T-helper 1 cell (primary cell): ENCODE data around the gene ABHD6.
A peak's percentile ranks its signal among the peaks of the same experiment; 100 is the strongest.
"Not testable (repeated sequence)": the region's sequence is repeated elsewhere in the genome, so short reads cannot be mapped to it uniquely, and the experiment has no call there.

Experiments used
- DNase-seq, 5 donors: peaks; one replicate each; pipeline ENCODE4 v3.0.0-alpha.2; 2012 to 2020

Gene ABHD6

DNA sequence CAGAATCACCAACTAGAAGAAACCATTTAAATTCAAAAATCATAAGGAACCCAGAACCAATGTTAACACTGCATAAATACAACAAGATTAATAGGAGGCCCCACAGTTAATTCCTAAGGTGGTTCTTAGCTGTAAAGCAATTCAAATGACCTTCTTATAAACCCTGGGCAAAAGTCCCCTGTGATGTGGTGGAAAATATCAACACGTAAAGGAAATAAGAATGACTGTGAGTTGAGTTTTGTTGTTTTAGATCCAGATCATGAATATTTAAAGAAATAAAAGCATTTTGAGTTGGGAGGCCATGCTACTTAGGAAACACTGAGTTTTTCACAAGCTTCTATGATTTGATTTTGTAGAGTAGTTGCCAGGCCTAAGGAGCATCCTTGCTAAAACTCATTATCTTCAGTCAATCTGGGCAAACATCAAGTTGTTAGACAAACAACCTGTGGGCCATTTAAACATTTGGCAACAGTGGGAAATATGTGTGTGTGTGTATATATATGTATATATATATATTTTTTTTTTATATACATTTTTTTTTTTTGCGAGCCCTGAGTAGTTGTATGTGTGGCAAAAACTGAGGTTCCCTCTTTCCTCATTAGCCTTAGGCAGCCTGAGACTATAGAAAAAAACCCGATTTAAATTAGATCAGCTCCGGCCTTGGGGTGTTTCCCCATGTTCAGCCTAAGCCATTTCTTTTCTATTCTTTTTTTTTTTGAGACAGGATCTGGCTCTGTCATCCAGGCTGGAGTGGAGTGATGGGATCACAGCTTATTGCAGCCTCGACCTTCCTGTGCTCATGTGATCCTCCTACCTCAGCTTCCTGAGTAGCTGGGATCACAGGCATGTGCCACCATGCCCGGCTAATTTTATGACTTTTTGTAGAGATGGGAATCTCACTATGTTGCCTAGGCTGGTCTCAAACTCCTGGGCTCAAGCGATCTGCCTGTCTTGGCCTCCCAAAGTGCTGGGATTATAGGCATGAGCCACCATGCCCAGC, 87.1 kb downstream of the ABHD6 start:
- peak in 1 of 5 donors; percentile 40 for DNase-seq

DNA sequence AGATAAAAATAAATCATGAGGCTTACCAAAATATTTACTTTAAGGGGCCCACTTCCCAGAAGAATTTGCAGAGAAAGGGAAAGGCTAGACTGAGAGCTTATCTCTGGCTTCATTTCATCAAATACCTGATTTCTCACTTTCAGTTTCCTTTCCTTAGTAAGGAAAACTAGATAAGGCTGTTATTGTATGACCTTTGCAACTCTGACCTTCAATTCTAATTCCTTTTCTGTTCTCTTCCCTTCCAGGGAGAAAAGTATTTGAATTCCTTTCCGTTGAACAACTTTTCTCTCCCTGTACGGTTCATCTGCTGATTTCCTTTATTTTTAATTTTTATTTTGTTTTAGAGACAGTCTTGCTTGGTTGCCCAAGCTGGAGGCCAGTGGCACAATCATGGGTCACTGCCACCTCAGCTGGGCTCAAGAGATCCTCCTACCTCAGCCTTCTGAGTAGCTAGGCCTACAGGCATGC, 88.0 kb downstream of the ABHD6 start:
- DNase-seq: no peak

DNA sequence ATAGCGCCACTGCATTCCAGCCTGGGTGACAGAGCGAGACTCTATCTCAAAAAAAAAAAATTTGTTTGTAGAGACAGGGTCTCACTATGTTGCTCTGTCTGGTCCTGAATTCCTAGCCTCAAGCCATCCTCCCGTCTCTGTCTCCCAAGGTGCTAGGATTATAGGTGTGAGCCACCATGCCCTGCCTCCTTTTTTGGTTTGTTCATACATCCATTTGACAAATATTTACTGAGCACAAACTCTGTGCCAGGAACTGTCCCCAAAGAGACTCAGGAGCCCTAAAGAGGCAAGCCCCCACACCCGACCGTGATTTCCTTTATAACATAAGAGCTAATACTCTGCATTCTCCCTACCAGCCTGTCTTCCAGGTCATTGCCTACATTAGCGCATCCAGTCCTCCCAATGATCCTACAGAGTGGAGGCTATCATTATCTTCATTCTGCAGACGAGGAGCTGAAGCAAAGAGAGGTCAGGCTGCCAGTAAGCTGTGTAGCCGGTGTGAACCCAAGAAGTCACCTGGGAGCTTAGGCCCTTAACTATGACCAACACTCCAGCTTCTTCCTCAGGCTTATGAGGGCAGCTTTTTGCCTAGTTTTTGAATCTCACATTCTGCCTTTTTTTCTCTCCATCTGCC, 88.8 kb downstream of the ABHD6 start:
- DNase-seq: no peak

DNA sequence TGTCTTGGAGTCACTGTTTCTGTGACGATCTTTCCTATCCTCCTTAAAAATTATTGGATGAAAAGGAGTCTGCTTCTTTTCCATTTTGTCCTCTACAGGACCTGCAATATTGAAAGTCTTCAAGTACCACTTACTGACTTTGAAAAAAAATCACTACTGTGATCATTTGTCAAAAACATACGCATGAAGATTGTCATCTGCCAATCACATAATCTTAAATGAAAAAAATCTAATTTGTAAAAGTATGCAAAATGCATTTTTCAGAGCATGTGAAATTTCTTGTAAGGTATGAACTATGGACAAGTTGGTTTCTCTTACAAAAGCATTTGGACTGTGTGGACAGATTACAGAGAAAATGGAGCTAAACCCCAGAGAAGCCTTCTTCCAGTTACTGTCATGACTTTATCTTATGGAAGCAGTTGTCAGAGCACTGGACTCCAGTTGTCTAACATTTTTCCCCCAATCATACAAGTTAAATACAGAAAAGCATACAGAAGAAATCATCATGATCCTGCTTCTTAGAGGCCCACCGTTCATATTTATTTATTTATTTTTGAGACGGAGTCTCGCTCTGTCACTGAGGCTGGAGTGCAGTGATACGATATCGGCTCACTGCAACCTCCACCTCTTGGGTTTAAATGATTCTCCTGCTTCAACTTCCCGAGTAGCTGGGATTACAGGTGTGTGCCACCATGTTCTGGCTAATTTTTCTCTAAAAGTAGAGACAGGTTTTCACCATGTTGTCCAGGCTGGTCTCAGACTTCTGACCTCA, 91.7 kb downstream of the ABHD6 start:
- no peak for DNase-seq

DNA sequence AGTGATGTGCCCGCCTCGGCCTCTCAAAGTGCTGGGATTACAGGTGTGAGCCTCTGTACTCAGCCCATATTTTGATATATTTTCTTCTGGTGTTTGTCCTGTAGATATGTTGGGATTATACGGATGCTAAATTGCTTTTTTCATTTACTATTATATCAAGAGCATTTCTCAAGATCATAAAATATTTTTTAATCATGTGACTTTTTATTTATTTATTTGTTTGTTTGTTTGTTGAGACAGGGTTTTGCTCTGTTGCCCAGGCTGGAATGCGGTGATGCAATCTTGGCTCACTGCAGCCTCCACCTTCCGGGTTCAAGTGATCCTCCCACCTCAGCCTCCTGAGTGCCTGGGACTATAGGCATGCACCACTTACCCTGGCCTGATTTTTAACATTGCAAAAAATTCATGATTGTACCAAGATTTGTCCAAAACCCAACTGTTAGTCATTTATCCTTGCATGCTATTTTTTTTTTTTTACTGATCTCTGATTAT, 92.4 kb downstream of the ABHD6 start:
- DNase-seq: no peak

DNA sequence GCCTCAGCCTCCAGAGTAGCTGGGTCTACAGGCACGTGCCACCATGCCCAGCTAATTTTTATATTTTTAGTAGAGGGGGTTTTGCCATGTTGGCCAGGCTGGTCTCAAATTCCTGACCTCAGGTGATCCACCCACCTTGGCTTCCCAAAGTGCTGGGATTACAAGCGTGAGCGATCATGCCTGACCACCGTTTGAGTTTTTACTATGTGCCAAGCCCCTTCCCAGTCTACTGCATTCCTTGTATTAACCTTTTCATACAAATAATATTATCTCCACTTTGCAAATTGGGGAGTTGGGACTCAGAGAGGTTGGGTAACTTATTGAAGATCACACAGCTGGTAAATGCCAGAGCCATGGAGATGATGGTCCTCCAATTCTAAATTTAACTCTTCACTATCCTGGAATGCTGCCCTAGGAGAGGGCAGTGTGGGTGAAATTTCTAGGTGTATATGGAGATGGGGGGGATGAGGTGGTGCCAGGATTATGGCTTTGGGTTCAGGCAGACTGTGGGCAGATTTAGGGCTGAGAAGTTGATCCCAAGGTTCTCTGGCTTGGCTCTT, 94.1 kb downstream of the ABHD6 start:
- DNase-seq: no peak

DNA sequence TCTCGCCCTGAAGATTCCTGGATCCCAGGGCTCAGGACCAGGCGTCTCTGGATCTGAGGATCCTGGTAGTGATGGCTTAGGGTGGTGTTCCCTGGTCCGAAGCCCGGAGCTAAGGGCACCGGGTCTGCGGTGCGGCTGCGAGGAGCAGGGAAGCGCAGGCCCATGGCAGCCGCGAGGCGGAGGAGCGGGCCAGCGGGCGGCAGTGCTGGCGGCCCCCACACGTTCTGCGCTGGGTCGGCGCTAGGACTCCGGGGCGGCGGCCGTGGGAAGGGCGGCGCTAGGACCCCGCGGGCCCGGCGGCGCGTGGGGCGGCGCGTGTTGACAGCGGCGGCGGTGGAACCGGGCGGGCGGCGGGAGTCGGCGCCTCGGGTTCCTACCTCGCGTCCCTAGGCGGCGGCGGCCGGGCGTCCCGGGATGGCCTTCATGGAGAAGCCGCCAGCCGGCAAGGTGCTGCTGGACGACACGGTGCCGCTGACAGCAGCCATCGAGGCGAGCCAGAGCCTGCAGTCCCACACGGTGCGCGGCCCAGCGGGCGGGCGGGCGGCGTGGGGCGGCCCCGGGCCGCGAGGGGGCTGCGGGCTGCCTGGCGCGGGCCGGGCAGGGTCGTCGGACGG, 95.1 kb downstream of the ABHD6 start, which contains the start of gene PXK:
Gene PXK (plus strand): TSS at position 318 of the 614 bp plus-strand sequence. CDS start 97 bp downstream, at position 415.
- peak; percentile 61 to 80 (median 67) for DNase-seq

DNA sequence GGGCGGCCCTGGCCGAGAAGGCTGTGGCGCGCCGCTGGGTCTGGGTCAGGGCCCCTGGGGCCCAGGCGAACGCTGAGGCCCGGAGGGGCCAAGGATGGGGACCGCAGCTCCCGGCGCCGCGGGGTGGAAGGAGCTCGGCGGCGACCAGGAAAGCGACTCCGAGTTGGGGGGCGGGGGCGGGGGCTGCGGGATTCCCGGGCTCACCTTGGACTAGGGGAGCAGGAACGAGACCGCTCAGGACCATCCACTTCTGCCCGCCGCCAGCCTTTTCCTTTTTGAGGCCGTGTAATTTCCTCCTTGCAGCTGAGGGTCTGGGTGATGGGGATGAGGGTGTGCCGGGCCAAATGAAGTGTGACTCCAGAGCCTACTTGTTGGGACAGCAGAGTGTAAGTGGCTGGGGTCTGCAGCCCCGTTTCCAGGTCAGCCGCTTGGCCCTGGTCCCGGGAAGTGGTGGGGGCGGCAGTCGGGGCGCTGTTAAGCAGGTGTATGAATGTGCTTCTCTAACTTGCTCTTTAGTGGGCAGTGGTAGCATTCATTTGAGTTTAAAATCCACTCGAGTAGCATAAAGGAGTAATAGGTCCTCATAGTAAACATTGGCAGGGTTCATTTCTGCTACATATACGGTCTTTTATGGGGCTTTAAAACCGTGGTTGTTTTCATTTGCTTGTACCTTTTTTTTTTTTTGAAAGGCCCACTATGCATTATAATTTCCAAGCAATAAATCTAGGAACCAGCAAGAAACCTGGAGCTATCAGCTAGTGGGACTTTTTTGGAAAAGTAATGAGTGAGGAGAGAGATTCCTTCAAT, 95.8 kb downstream of the ABHD6 start:
- DNase-seq: peak in 4 of 5 donors; percentile 7 to 55 (median 12)

DNA sequence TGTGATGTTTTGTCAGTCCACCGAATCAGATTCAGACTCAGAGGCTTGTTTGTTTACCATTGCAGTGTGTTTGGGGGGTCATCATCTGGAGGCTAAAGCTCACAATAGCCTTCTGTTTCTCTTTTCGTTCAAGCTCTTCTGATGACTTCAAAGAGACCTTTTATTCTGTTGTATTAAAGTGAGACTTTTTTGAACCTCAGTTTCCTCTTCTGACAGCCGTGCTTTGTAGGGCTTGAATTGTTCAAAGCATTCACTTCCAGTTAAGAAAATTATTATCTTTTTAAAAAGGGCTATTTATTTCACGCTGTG, 96.4 kb downstream of the ABHD6 start:
- DNase-seq: no peak

DNA sequence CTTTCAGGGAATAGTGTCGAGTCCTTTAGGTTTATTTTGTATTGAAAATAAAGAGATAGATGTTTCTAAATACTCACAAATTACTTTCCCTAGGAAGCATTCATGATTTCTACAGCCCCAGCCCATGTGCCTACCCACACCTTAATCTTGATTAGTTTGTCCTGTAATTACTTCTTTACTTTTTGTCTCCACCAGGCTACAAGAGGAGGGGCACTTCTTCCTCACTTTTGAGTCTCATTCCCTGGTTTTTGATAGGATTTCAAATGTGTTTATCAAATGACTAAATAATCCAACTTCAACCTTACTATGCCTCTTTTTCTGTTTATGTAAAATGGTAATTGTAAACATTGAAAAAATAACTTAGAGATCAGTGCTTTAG, 96.9 kb downstream of the ABHD6 start:
- no peak for DNase-seq

DNA sequence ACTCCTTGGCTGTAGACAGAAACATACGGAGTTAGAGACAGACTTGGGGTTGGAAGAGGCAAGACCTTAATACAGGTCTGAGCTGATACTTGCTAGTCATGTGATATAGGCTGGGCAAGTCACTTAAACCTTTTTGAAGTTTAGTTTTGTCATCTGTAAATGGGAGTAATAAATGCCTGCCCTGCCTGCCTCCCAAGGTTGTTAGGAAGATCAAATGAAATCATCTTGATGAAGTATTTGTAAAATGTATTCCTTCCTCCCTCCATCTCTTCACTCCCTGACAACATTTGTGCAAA, 98.0 kb downstream of the ABHD6 start:
- no peak for DNase-seq

DNA sequence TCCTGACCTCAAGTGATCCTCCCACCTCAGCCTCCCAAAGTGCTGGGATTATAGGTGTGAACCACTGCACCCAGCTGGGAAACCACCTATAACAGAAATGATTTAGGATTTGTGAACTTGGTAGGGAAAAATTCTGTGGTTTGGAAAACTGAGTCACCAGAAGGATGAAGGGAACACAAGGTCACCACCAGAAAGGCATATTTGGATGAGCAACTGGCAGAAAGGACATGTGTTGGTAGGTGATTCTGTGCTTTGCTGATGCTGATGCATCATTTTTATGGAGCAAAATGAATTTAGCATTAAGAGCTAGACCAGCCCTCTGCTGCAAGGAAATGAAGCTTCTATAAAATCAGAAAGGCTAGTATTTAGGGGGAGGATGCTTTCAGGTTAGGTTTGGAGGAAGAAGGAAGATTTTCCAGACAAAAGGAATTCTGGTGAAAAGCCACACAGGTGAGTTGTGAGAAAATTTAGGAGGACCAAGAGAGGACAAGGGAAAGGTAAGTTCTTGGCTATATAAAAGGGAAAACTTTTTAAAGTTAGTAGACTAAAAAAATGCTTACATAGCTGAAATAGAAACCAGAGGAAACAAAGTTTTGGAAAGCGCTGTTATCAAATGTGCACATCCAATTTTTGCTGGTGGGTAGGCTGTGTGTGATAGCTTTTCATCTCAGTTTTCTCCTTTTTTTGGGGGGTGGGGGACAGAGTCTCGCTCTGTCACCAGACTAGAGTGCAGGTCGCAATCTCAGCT, 98.7 kb downstream of the ABHD6 start:
- no peak for DNase-seq

DNA sequence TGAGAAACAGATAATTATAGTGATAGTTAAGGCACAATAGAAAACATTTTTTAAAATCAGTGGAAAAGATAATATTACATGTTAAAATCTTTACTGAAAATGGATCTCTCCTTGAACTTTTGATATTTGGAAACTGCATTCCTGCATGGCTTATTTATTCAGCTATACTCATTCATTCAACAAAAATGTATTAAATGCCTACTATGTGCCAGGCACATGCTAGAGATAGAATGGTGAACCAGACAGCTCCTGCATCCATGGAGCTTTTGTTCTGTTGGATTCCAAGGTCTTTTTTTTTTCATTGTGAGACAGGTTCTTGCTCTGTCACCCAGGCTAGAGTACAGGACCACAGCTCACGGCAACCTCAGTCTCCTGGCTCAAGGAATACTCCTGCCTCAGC, 99.6 kb downstream of the ABHD6 start:
- DNase-seq: no peak

DNA sequence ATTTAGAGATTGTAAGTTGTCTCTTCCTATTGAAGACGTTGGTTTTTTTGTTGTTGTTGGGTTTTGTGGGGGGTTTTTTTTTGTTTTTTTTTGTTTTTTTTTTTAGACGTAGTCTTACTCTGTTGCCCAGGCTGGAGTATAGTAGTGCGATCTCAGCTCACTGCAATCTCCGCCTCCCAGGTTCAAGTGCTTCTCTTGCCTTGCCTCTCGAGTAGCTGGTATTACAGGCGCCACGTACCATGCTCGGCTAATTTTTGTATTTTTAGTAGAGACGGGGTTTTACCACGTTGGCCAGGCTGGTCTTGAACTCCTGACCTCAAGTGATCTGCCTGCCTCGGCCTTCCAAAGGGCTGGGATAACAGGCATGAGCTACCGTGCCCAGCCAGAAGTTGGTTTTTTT, 101.6 kb downstream of the ABHD6 start:
- not testable (repeated sequence) for DNase-seq

DNA sequence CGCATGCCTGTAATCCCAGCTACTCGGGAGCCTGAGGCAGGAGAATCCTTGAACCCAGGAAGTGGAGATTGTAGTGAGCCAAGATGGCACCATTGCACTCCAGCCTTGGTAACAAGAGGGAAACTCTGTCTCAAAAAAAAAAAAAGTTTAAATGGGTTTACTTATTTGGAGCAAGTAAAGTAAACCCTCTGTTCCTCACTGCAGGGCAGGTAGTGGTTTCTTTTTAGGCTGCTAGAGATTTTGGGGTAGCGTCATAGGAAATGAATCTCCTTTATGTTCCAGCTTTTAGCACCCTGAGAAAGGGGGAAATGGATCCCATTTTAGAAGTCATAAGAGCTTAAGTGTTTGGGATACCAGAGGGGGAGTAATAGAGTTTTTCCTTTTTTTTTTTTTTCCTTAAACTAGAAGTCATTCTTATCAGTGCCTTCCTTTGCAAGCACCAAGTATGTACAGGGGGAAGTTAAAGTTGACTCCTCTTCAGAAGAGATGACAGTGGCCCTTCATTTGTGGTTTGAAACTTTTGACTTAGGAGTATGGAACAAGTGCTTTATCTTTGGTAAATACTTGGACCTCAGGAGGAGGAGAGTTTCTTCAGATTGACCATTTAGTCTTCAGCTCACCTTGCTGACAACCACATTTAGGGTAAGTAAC, 103.1 kb downstream of the ABHD6 start:
- DNase-seq: no peak

DNA sequence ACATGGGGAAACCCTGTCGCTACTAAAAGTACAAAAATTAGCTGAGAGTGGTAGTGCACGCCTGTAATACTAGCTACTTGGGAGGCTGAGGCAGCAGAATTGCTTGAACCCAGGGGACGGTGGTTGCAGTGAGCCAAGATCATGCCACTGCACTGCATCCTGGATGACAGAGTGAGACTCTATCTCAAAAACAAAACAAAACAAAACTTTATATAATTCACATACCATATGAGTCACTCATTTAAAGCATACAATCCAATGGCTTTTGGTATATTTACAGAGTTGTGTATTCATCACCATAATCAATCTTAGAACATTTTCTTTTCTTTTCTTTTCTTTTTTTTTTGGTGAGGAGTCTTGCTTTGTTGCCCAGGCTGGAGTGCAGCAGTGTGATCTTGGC, 103.8 kb downstream of the ABHD6 start:
- DNase-seq: no peak

DNA sequence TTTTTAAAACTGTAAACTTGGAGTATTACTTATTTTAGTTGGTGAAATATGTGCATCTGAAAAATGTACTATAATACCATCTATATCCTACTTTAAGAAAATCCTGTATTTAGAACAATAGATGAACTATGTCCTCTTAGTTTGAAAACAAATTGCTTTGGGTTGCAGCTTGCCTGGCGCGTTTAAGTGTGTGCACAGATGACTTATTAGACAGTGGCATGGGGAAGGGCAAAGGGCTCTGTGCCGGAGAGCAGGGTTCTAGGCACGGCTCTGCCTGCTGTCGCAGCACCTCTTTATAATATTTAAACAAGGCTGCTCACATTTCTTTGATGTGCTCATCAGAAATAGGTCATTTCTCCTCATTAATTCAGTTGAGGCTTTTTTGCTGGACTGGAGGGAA, 105.1 kb downstream of the ABHD6 start:
- no peak for DNase-seq
